Neuron (in vitro differentiated cells): ENCODE data around the gene TMA7.
"Not testable (repeated sequence)": the region's sequence is repeated elsewhere in the genome, so short reads cannot be mapped to it uniquely, and the experiment has no call there.

Experiments used
- H2AFZ ChIP-seq: one replicate; pipeline ENCODE4 v1.6.1; 2013; ENCODE audit warnings: low read depth, mild to moderate bottlenecking, inconsistent platforms, low read length, moderate library complexity
- H3K27me3 ChIP-seq: one replicate; pipeline ENCODE4 v1.6.1; 2013; ENCODE audit warnings: low read length; ENCODE audit not compliant: insufficient read depth
- H3K36me3 ChIP-seq: one replicate; pipeline ENCODE4 v1.6.1; 2013; ENCODE audit warnings: low read length; ENCODE audit not compliant: insufficient read depth
- H3K4me1 ChIP-seq: one replicate; pipeline ENCODE4 v1.6.1; 2013; ENCODE audit warnings: low read length; ENCODE audit not compliant: insufficient read depth
- H3K4me3 ChIP-seq: 2 replicates; pipeline ENCODE4 v1.5.1; 2013; ENCODE audit warnings: mild to moderate bottlenecking, low read length, moderate library complexity
- H3K9me3 ChIP-seq: one replicate; pipeline ENCODE4 v1.6.1; 2013; ENCODE audit warnings: low read length

The TMA7 gene

GRCh38 chr3:48465531-48466378, 25.7 kb downstream of the TMA7 start:
- Histone ChIP-seq H2AFZ (no peak overlapping the region), H3K4me1 (peaks cover 32% of the 10 kb centered on the region), H3K9me3 (no peaks in the 10 kb centered on the region), H3K36me3 (peaks cover 46% of the 10 kb centered on the region), H3K27me3 (no peaks in the 10 kb centered on the region), H3K4me3 (peak overlapping the region; percentile 42)

DNA sequence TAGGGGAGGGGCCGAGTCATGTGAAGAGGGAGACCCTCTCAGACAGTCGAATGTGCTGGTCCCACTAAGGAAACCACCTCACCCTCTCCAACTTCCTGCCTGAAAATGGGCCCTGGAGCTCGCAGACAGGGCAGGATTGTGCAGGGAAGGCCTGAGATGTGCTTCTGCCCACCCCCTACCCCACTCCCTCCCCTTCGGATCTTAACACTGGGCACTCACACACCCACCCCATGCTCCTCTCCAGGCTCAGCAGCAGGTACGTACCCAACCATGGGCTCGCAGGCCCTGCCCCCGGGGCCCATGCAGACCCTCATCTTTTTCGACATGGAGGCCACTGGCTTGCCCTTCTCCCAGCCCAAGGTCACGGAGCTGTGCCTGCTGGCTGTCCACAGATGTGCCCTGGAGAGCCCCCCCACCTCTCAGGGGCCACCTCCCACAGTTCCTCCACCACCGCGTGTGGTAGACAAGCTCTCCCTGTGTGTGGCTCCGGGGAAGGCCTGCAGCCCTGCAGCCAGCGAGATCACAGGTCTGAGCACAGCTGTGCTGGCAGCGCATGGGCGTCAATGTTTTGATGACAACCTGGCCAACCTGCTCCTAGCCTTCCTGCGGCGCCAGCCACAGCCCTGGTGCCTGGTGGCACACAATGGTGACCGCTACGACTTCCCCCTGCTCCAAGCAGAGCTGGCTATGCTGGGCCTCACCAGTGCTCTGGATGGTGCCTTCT, 26.5 kb downstream of the TMA7 start:
- Histone ChIP-seq H3K9me3 (no peaks in the 10 kb centered on the region), H3K4me3 (peak overlapping the region; percentile 42), H3K36me3 (peaks cover 38% of the 10 kb centered on the region), H3K4me1 (peaks cover 32% of the 10 kb centered on the region), H2AFZ (no peak overlapping the region), H3K27me3 (no peaks in the 10 kb centered on the region)

DNA sequence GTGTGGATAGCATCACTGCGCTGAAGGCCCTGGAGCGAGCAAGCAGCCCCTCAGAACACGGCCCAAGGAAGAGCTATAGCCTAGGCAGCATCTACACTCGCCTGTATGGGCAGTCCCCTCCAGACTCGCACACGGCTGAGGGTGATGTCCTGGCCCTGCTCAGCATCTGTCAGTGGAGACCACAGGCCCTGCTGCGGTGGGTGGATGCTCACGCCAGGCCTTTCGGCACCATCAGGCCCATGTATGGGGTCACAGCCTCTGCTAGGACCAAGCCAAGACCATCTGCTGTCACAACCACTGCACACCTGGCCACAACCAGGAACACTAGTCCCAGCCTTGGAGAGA, 27.0 kb downstream of the TMA7 start:
- H3K36me3 ChIP-seq = peaks cover 38% of the 10 kb centered on the region
- H3K4me3 ChIP-seq = peak overlapping the region; percentile 42

DNA sequence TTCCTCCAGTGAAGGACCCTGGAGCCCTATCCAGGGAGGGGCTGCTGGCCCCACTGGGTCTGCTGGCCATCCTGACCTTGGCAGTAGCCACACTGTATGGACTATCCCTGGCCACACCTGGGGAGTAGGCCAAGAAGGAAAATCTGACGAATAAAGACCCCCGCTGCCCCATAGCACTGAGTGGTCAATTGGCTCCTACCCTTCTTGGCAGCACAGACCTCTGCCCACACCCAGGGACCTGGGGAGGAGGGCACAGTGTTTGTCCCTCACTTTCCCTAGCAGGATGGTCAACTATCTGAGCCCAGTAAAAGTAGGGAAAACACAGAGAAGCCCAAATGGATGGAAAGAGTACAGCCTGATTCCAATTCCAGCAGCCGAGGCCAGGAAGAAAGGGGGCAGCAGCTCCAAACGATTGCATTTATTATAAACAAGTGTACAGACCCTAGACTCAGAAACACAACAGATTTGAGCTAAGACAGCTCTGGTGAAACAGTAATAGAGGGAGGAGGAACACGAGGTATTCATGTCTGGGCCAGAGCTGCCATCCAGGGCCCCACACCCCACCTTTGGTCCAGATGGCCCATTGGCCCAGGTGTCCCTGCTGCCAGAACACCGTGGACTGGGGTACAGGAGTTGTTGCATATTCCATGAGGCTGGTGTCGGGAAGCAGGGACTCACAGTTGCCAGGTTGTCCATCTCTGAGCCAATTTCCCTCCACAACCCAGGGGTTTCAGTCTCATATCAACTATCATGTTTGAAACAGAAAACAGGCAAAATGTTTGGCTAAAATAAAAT, 27.6 kb downstream of the TMA7 start:
- H2AFZ ChIP-seq = no peak overlapping the region
- no peak overlapping the region for H3K4me3 ChIP-seq

More for the DNA sequence above, 27.0 kb downstream of the TMA7 start:
- H3K4me1 ChIP-seq = peaks cover 32% of the 10 kb centered on the region
- no peaks in the 10 kb centered on the region for H3K9me3 ChIP-seq
- H2AFZ ChIP-seq = no peak overlapping the region
- no peaks in the 10 kb centered on the region for H3K27me3 ChIP-seq

GRCh38 chr3:48468329-48468731, 28.3 kb downstream of the TMA7 start:
- Histone ChIP-seq H3K36me3 (peaks cover 38% of the 10 kb centered on the region), H2AFZ (no peak overlapping the region), H3K4me3 (no peak overlapping the region), H3K27me3 (no peaks in the 10 kb centered on the region), H3K4me1 (peaks cover 34% of the 10 kb centered on the region), H3K9me3 (no peaks in the 10 kb centered on the region)

More for the DNA sequence above, 27.6 kb downstream of the TMA7 start:
- Histone ChIP-seq H3K9me3 (no peaks in the 10 kb centered on the region), H3K27me3 (no peaks in the 10 kb centered on the region), H3K36me3 (peaks cover 38% of the 10 kb centered on the region), H3K4me1 (peaks cover 32% of the 10 kb centered on the region)

- Histone ChIP-seq H3K36me3 (peaks cover 34% of the 10 kb centered on the region), H3K27me3 (no peaks in the 10 kb centered on the region), H3K4me3 (no peak overlapping the region), H3K4me1 (peaks cover 39% of the 10 kb centered on the region), H2AFZ (no peak overlapping the region), H3K9me3 (no peaks in the 10 kb centered on the region)
Observed at GRCh38 chr3:48469046-48469915, 29.2 kb downstream of the TMA7 start.

GRCh38 chr3:48470286-48470685, 30.2 kb downstream of the TMA7 start:
- H3K4me1 ChIP-seq = peaks cover 39% of the 10 kb centered on the region
- H3K27me3 ChIP-seq = no peaks in the 10 kb centered on the region
- H3K36me3 ChIP-seq = peaks cover 34% of the 10 kb centered on the region
- no peak overlapping the region for H3K4me3 ChIP-seq
- no peak overlapping the region for H2AFZ ChIP-seq
- no peaks in the 10 kb centered on the region for H3K9me3 ChIP-seq

DNA sequence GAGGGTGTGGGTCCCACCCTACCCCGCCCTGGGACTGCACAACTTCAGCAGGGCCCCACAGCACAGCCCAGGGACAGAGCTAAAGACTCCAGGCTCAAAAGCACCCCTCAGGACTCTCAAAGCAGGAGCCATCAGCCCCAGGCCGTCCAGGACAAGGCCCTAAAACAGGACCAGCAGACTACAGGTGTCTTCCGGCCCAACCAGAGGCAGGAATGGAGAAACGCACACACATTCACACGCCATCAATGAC, 32.5 kb downstream of the TMA7 start:
- Histone ChIP-seq H3K9me3 (no peaks in the 10 kb centered on the region), H2AFZ (no peak overlapping the region), H3K4me3 (peak overlapping the region; percentile 53), H3K4me1 (peaks cover 21% of the 10 kb centered on the region), H3K27me3 (no peaks in the 10 kb centered on the region), H3K36me3 (peaks cover 23% of the 10 kb centered on the region)

DNA sequence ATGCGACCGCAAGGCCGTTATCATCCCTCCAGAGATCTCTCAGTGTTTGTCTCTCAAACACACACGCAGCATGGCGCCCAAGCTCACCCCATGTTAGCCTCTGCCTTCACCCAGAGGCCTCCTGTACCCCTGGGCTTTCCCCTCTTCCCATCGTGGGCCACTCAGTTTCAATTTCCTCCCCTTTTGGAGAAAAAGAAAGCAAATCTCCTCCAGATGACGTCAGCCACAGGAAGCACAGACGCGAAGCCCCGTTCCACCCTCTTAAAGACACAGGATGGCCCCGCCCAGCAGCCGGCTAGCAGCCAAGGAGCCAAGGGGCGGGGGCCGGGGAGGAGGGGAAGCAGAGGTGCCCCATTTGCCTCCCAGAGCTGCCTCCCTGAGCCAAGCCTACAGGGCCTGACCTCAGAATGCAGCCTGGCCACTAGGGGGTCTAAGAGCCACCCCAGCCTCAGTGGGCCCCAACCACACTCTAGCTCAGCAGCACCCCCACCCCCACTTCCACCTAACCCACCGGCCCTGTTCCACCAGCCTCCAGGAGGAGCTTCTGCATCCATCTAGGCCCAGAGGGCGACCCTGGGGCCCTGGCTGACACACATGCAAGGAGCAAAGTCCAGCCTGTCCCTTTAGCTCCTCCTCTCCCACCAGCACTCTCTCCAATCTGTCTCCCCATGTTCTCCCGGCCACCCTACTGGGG, 33.0 kb downstream of the TMA7 start:
- Histone ChIP-seq H3K9me3 (no peaks in the 10 kb centered on the region), H3K4me1 (peaks cover 19% of the 10 kb centered on the region), H3K4me3 (peak overlapping the region; percentile 53), H3K27me3 (no peaks in the 10 kb centered on the region), H2AFZ (no peak overlapping the region), H3K36me3 (peaks cover 18% of the 10 kb centered on the region)

DNA sequence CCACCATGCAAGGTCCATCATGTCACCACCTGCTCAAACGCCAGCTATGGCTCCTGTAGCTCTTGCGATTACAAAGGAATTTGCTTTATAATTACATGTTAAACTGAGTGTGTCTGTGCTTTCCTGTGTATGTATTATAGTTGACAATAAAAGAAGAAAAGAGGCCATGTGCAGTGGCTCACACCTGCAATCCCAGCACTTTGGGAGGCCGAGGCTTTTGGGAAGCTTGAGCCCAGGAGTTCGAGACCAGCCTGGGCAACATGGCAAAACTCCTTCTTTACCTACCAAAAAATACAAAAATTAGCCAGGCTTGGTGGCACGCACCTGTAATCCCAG, 33.5 kb downstream of the TMA7 start:
- H2AFZ ChIP-seq = no peak overlapping the region
- H3K9me3 ChIP-seq = no peaks in the 10 kb centered on the region
- peaks cover 13% of the 10 kb centered on the region for H3K36me3 ChIP-seq
- H3K27me3 ChIP-seq = no peaks in the 10 kb centered on the region
- peaks cover 19% of the 10 kb centered on the region for H3K4me1 ChIP-seq
- peak overlapping the region; percentile 53 for H3K4me3 ChIP-seq

GRCh38 chr3:48474031-48474430, 34.0 kb downstream of the TMA7 start:
- not testable (repeated sequence) for H3K4me3 ChIP-seq, H3K27me3 ChIP-seq, H3K9me3 ChIP-seq, H2AFZ ChIP-seq
- H3K4me1 ChIP-seq = peaks cover 19% of the 10 kb centered on the region
- peaks cover 10% of the 10 kb centered on the region for H3K36me3 ChIP-seq

- H2AFZ ChIP-seq = no peak overlapping the region
- no peak overlapping the region for H3K4me3 ChIP-seq
- H3K36me3 ChIP-seq = peaks cover 5% of the 10 kb centered on the region
- no peaks in the 10 kb centered on the region for H3K27me3 ChIP-seq
- H3K4me1 ChIP-seq = peaks cover 19% of the 10 kb centered on the region
- no peaks in the 10 kb centered on the region for H3K9me3 ChIP-seq
Observed at GRCh38 chr3:48474619-48475018, 34.6 kb downstream of the TMA7 start.
